KMS-11 (cell line): ENCODE results near the gene SZT2.

ENCODE experiments used
- H2AFZ ChIP-seq: fragments of 200-600 bp; sonication (generic); 2 replicates; pipeline ENCODE4 v1.6.1; 2016; ENCODE audit warnings: antibody characterized with exemption, mixed run types, low read depth
- H3K27ac ChIP-seq: fragments of 200-600 bp; sonication (generic); 2 replicates; pipeline ENCODE4 v1.6.1; 2016; ENCODE audit warnings: mild to moderate bottlenecking, mixed run types
- H3K27me3 ChIP-seq: fragments of 200-600 bp; sonication (generic); 2 replicates; pipeline ENCODE4 v1.6.1; 2017; ENCODE audit warnings: mild to moderate bottlenecking, low read depth, mixed run types, moderate library complexity; ENCODE audit not compliant: insufficient read depth
- H3K36me3 ChIP-seq: fragments of 200-600 bp; sonication (generic); 2 replicates; pipeline ENCODE4 v1.6.1; 2017; ENCODE audit warnings: mild to moderate bottlenecking, mixed run types; ENCODE audit not compliant: insufficient read depth
- H3K4me1 ChIP-seq: fragments of 200-600 bp; sonication (generic); 2 replicates; pipeline ENCODE4 v1.6.1; 2016; ENCODE audit warnings: mild to moderate bottlenecking, low read depth, mixed run types; ENCODE audit not compliant: poor library complexity, severe bottlenecking
- H3K4me2 ChIP-seq: fragments of 200-600 bp; sonication (generic); 2 replicates; pipeline ENCODE4 v1.7.0; 2016; ENCODE audit warnings: mild to moderate bottlenecking, mixed run types
- H3K4me3 ChIP-seq: fragments of 200-600 bp; sonication (generic); IDR thresholded peaks from 2 replicates; pipeline ENCODE4 v1.6.1; 2017; ENCODE audit warnings: low read depth, low read length, mixed read lengths; ENCODE audit not compliant: insufficient read depth
- H3K79me2 ChIP-seq: fragments of 200-600 bp; sonication (generic); 2 replicates; pipeline ENCODE4 v1.6.1; 2016; ENCODE audit warnings: low read depth, mixed run types; ENCODE audit not compliant: insufficient read depth
- H3K9ac ChIP-seq: fragments of 200-600 bp; sonication (generic); 2 replicates; pipeline ENCODE4 v1.6.1; 2016; ENCODE audit warnings: mild to moderate bottlenecking, mixed run types
- H4K20me1 ChIP-seq: fragments of 200-600 bp; sonication (generic); 2 replicates; pipeline ENCODE4 v1.6.1; 2016; ENCODE audit warnings: mild to moderate bottlenecking, mixed run types; ENCODE audit not compliant: insufficient read depth
- CTCF ChIP-seq: fragments of 200-600 bp; sonication (generic); conservative IDR thresholded peaks from 2 replicates; pipeline ENCODE4 v1.6.1; 2017; ENCODE audit warnings: low read depth, mild to moderate bottlenecking, antibody characterized with exemption, low read length, moderate library complexity, mixed read lengths

The SZT2 gene

GRCh38 chr1:43441894-43442637 lies 52.4 kb downstream of the SZT2 start:
- Histone ChIP-seq H3K4me2 (no peak overlapping the region), H3K4me3 (no peak overlapping the region), H3K27me3 (no peaks in the 10 kb centered on the region), H2AFZ (no peak overlapping the region), H4K20me1 (no peaks in the 10 kb centered on the region), H3K27ac (no peak overlapping the region), H3K4me1 (no peaks in the 10 kb centered on the region), H3K36me3 (no peaks in the 10 kb centered on the region), H3K79me2 (no peaks in the 10 kb centered on the region), H3K9ac (no peak overlapping the region)
- no peak for TF ChIP-seq CTCF

- Histone ChIP-seq H3K27me3 (no peaks in the 10 kb centered on the region), H2AFZ (no peak overlapping the region), H3K4me3 (no peak overlapping the region), H3K4me2 (no peak overlapping the region), H3K79me2 (no peaks in the 10 kb centered on the region), H3K36me3 (no peaks in the 10 kb centered on the region), H3K27ac (no peak overlapping the region), H4K20me1 (no peaks in the 10 kb centered on the region), H3K9ac (no peak overlapping the region), H3K4me1 (no peaks in the 10 kb centered on the region)
- no peak for TF ChIP-seq CTCF
These were observed 53.1 kb downstream of the SZT2 start for GRCh38 chr1:43442756-43443155.

GRCh38 chr1:43443197-43443946 lies 53.7 kb downstream of the SZT2 start:
- Histone ChIP-seq H3K27ac (no peak overlapping the region), H3K79me2 (no peaks in the 10 kb centered on the region), H3K4me1 (no peaks in the 10 kb centered on the region), H4K20me1 (no peaks in the 10 kb centered on the region), H3K4me3 (no peak overlapping the region), H3K9ac (no peak overlapping the region), H3K4me2 (no peak overlapping the region), H2AFZ (no peak overlapping the region), H3K36me3 (no peaks in the 10 kb centered on the region), H3K27me3 (no peaks in the 10 kb centered on the region)
- no peak for TF ChIP-seq CTCF

GRCh38 chr1:43444151-43444828 lies 54.6 kb downstream of the SZT2 start:
- Histone ChIP-seq H4K20me1 (no peaks in the 10 kb centered on the region), H3K27ac (no peak overlapping the region), H3K4me1 (no peaks in the 10 kb centered on the region), H3K79me2 (no peaks in the 10 kb centered on the region), H3K9ac (no peak overlapping the region), H3K4me3 (no peak overlapping the region), H3K4me2 (no peak overlapping the region), H2AFZ (no peak overlapping the region), H3K27me3 (no peaks in the 10 kb centered on the region), H3K36me3 (no peaks in the 10 kb centered on the region)
- no peak for TF ChIP-seq CTCF
